Activated gamma-delta T cell treated with anti-CD3 and anti-CD28 coated beads, Interleukin-2, amount 50 U/mL, for 16 hours (primary cell): ENCODE results near the gene GKAP1.
"Not testable (repeated sequence)": the region's sequence is repeated elsewhere in the genome, so short reads cannot be mapped to it uniquely, and the experiment has no call there.

ENCODE experiments used
- DNase-seq: peaks from one replicate; pipeline ENCODE4 v3.0.0-alpha.2; 2020; ENCODE audit warnings: low read depth

Gene GKAP1

GRCh38 chr9:83817356-83818278 lies at the start of gene GKAP1:
GKAP1 (minus strand) TSS chr9:83817769; CDS start chr9:83806517, 11,252 bp downstream.
- peak; percentile 63 for DNase-seq

- not testable (repeated sequence) for DNase-seq
Observed at GRCh38 chr9:83849895-83850294, 32.3 kb upstream of the GKAP1 start.

GRCh38 chr9:83837070-83837643 lies 19.6 kb upstream of the GKAP1 start:
- not testable (repeated sequence) for DNase-seq

GRCh38 chr9:83830426-83831071 lies 13.0 kb upstream of the GKAP1 start:
- not testable (repeated sequence) for DNase-seq

GRCh38 chr9:83824986-83825623 lies 7.5 kb upstream of the GKAP1 start:
- not testable (repeated sequence) for DNase-seq

- DNase-seq = peak; percentile 8
Observed at GRCh38 chr9:83817011-83817355, 586 bp downstream of the GKAP1 start.

GRCh38 chr9:83815120-83815519 lies 2.4 kb downstream of the GKAP1 start:
- DNase-seq = not testable (repeated sequence)

GRCh38 chr9:83809213-83809612 lies 8.4 kb downstream of the GKAP1 start:
- not testable (repeated sequence) for DNase-seq

- DNase-seq = not testable (repeated sequence)
Observed at GRCh38 chr9:83804454-83804853, 13.1 kb downstream of the GKAP1 start.

GRCh38 chr9:83803941-83804340 lies 13.6 kb downstream of the GKAP1 start:
- DNase-seq = not testable (repeated sequence)

- no peak for DNase-seq
Observed at GRCh38 chr9:83800236-83801033, 17.1 kb downstream of the GKAP1 start.

- no peak for DNase-seq
Observed at GRCh38 chr9:83794051-83794450, 23.5 kb downstream of the GKAP1 start.

GRCh38 chr9:83792746-83793145 lies 24.8 kb downstream of the GKAP1 start:
- DNase-seq = no peak

GRCh38 chr9:83778164-83778563 lies 39.4 kb downstream of the GKAP1 start:
- no peak for DNase-seq

GRCh38 chr9:83775932-83776331 lies 41.6 kb downstream of the GKAP1 start:
- DNase-seq = no peak

- DNase-seq = no peak
Observed at GRCh38 chr9:83772860-83773259, 44.7 kb downstream of the GKAP1 start.

GRCh38 chr9:83765376-83765775 lies 52.2 kb downstream of the GKAP1 start:
- DNase-seq = no peak

GRCh38 chr9:83754383-83754977 lies 63.1 kb downstream of the GKAP1 start:
- DNase-seq = no peak

GRCh38 chr9:83749706-83750105 lies 67.9 kb downstream of the GKAP1 start:
- no peak for DNase-seq

GRCh38 chr9:83744206-83744605 lies 73.4 kb downstream of the GKAP1 start:
- DNase-seq = no peak

GRCh38 chr9:83733739-83734138 lies 83.8 kb downstream of the GKAP1 start:
- DNase-seq = no peak
